ENCODE results near the gene BLTP3B.

BLTP3B gene

GRCh38 chr12:100171248-100171647 is 28.6 kb upstream of the BLTP3B start:
- H3K4me3 Mint-ChIP-seq: no peak overlapping the region
- no peak for DNase-seq

GRCh38 chr12:100170313-100170858 is 27.7 kb upstream of the BLTP3B start:
- H3K4me1 Mint-ChIP-seq (ENCODE audit: low read depth in 2 of 2): no peaks in the 10 kb centered on the region
- no peaks in the 10 kb centered on the region for H3K27me3 Mint-ChIP-seq
- DNase-seq: no peak
- no peaks in the 10 kb centered on the region for H3K9me3 Mint-ChIP-seq
- H3K36me3 Mint-ChIP-seq (ENCODE audit: insufficient read depth): peaks cover 7% of the 10 kb centered on the region
- H3K27ac Mint-ChIP-seq: no peak overlapping the region
- ATAC-seq (replicated peaks): no peak
- H3K4me3 Mint-ChIP-seq: no peak overlapping the region

More at GRCh38 chr12:100171248-100171647, 28.6 kb upstream of the BLTP3B start:
- Mint-ChIP-seq H3K27me3 (no peaks in the 10 kb centered on the region), H3K4me1 (ENCODE audit: low read depth in 2 of 2) (no peaks in the 10 kb centered on the region), H3K9me3 (no peaks in the 10 kb centered on the region), H3K27ac (no peak overlapping the region), H3K36me3 (ENCODE audit: insufficient read depth) (peaks cover 7% of the 10 kb centered on the region)
- no peak for ATAC-seq (replicated peaks)

- Mint-ChIP-seq H3K4me3 (no peak overlapping the region), H3K36me3 (ENCODE audit: insufficient read depth) (peaks cover 7% of the 10 kb centered on the region), H3K27ac (peak overlapping the region in 1 of 2 donors; percentile 51), H3K27me3 (no peaks in the 10 kb centered on the region), H3K4me1 (ENCODE audit: low read depth in 2 of 2) (peaks cover under 1 to 1% of the 10 kb centered on the region in 2 donors), H3K9me3 (no peaks in the 10 kb centered on the region)
- DNase-seq (no peak), ATAC-seq (replicated peaks) (no peak)
These were observed 26.7 kb upstream of the BLTP3B start for GRCh38 chr12:100169345-100169744.

GRCh38 chr12:100168562-100168961 is 25.9 kb upstream of the BLTP3B start:
- H3K27me3 Mint-ChIP-seq: no peaks in the 10 kb centered on the region
- H3K9me3 Mint-ChIP-seq: no peaks in the 10 kb centered on the region
- no peak for ATAC-seq (replicated peaks)
- H3K36me3 Mint-ChIP-seq (ENCODE audit: insufficient read depth): peaks cover 7% of the 10 kb centered on the region
- peak overlapping the region in 1 of 2 donors; percentile 51 for H3K27ac Mint-ChIP-seq
- no peak overlapping the region for H3K4me3 Mint-ChIP-seq
- DNase-seq: no peak
- H3K4me1 Mint-ChIP-seq (ENCODE audit: low read depth in 2 of 2): peaks cover 6% of the 10 kb centered on the region in 2 donors

- Mint-ChIP-seq H3K9me3 (no peaks in the 10 kb centered on the region), H3K4me1 (ENCODE audit: low read depth in 2 of 2) (peaks cover 6 to 7% of the 10 kb centered on the region in 2 donors), H3K27ac (no peak overlapping the region), H3K27me3 (no peaks in the 10 kb centered on the region), H3K36me3 (ENCODE audit: insufficient read depth) (peaks cover 4% of the 10 kb centered on the region), H3K4me3 (no peak overlapping the region)
- ATAC-seq (replicated peaks) (no peak), DNase-seq (no peak)
These were observed 23.6 kb upstream of the BLTP3B start for GRCh38 chr12:100166232-100166631.

- DNase-seq (no peak), ATAC-seq (replicated peaks) (no peak)
- H3K36me3 Mint-ChIP-seq (ENCODE audit: insufficient read depth): peaks cover 4% of the 10 kb centered on the region
- peaks cover 6 to 7% of the 10 kb centered on the region in 2 donors for H3K4me1 Mint-ChIP-seq (ENCODE audit: low read depth in 2 of 2)
- no peak overlapping the region for H3K4me3 Mint-ChIP-seq
- H3K27ac Mint-ChIP-seq: no peak overlapping the region
- no peaks in the 10 kb centered on the region for H3K9me3 Mint-ChIP-seq
- H3K27me3 Mint-ChIP-seq: no peaks in the 10 kb centered on the region
These were observed 22.7 kb upstream of the BLTP3B start for GRCh38 chr12:100165356-100165755.

- Mint-ChIP-seq H3K27ac (peak overlapping the region; percentile 8 to 11), H3K36me3 (ENCODE audit: insufficient read depth) (peaks cover 4% of the 10 kb centered on the region), H3K27me3 (no peaks in the 10 kb centered on the region), H3K9me3 (no peaks in the 10 kb centered on the region), H3K4me1 (ENCODE audit: low read depth in 2 of 2) (peaks cover 6 to 7% of the 10 kb centered on the region in 2 donors), H3K4me3 (peak overlapping the region in 1 of 2 donors; percentile 61)
- ATAC-seq (replicated peaks) (no peak), DNase-seq (no peak)
These were observed 21.6 kb upstream of the BLTP3B start for GRCh38 chr12:100164153-100164704.

GRCh38 chr12:100163416-100164152 is 20.9 kb upstream of the BLTP3B start:
- Mint-ChIP-seq H3K4me1 (ENCODE audit: low read depth in 2 of 2) (peaks cover 6 to 7% of the 10 kb centered on the region in 2 donors), H3K27ac (peak overlapping the region; percentile 8 to 11), H3K36me3 (ENCODE audit: insufficient read depth) (peaks cover 6% of the 10 kb centered on the region), H3K9me3 (no peaks in the 10 kb centered on the region), H3K4me3 (peak overlapping the region; percentile 54 to 61), H3K27me3 (no peaks in the 10 kb centered on the region)
- peak; percentile 56 to 58 (median 56) for DNase-seq
- ATAC-seq (replicated peaks): peak; percentile 100

GRCh38 chr12:100159391-100160104 is 16.9 kb upstream of the BLTP3B start:
- Mint-ChIP-seq H3K9me3 (no peaks in the 10 kb centered on the region), H3K36me3 (ENCODE audit: insufficient read depth) (peaks cover 2% of the 10 kb centered on the region), H3K27me3 (no peaks in the 10 kb centered on the region), H3K4me3 (no peak overlapping the region), H3K27ac (no peak overlapping the region), H3K4me1 (ENCODE audit: low read depth in 2 of 2) (peaks cover 10 to 11% of the 10 kb centered on the region in 2 donors)
- DNase-seq (no peak), ATAC-seq (replicated peaks) (no peak)

GRCh38 chr12:100158535-100158934 is 15.9 kb upstream of the BLTP3B start:
- no peak overlapping the region for H3K27ac Mint-ChIP-seq
- no peak for ATAC-seq (replicated peaks)
- H3K9me3 Mint-ChIP-seq: no peaks in the 10 kb centered on the region
- peaks cover 5 to 7% of the 10 kb centered on the region in 2 donors for H3K4me1 Mint-ChIP-seq (ENCODE audit: low read depth in 2 of 2)
- no peak overlapping the region for H3K4me3 Mint-ChIP-seq
- DNase-seq: no peak
- peaks cover 2% of the 10 kb centered on the region for H3K36me3 Mint-ChIP-seq (ENCODE audit: insufficient read depth)
- no peaks in the 10 kb centered on the region for H3K27me3 Mint-ChIP-seq

GRCh38 chr12:100157427-100157821 is 14.8 kb upstream of the BLTP3B start:
- ATAC-seq (replicated peaks) (no peak), DNase-seq (no peak)
- H3K27ac Mint-ChIP-seq: peak overlapping the region in 1 of 2 donors; percentile 27
- no peak overlapping the region for H3K4me3 Mint-ChIP-seq
- H3K9me3 Mint-ChIP-seq: no peaks in the 10 kb centered on the region
- peaks cover 2% of the 10 kb centered on the region for H3K36me3 Mint-ChIP-seq (ENCODE audit: insufficient read depth)
- H3K27me3 Mint-ChIP-seq: no peaks in the 10 kb centered on the region
- H3K4me1 Mint-ChIP-seq (ENCODE audit: low read depth in 2 of 2): peaks cover 4 to 7% of the 10 kb centered on the region in 2 donors

- H3K36me3 Mint-ChIP-seq (ENCODE audit: insufficient read depth): peaks cover 2% of the 10 kb centered on the region
- peaks cover 4 to 7% of the 10 kb centered on the region in 2 donors for H3K4me1 Mint-ChIP-seq (ENCODE audit: low read depth in 2 of 2)
- ATAC-seq (replicated peaks) (no peak), DNase-seq (no peak)
- H3K27me3 Mint-ChIP-seq: no peaks in the 10 kb centered on the region
- no peak overlapping the region for H3K4me3 Mint-ChIP-seq
- no peaks in the 10 kb centered on the region for H3K9me3 Mint-ChIP-seq
- H3K27ac Mint-ChIP-seq: peak overlapping the region in 1 of 2 donors; percentile 27
These were observed 14.2 kb upstream of the BLTP3B start for GRCh38 chr12:100156731-100157426.
